H1 (cell line): ENCODE results near the gene NPTN. TPM values are rescaled to one million over a fixed set of nuclear protein-coding genes. Genes with fewer than 3 reads are reported as not detected.

Experiments used
- CTCF ChIA-PET: fragments of 300-600 bp; sonication (Branson Sonifier 250); formaldehyde crosslinking; loops from one replicate; lab custom pipeline; 2021; ENCODE audit not compliant: partially characterized antibody; lab: Charles Lee
- POLR2A ChIA-PET: fragments of 300-600 bp; sonication (Branson Sonifier 250); formaldehyde crosslinking; loops from one replicate; lab custom pipeline; 2021; ENCODE audit warnings: inconsistent platforms; ENCODE audit not compliant: partially characterized antibody; lab: Charles Lee
- DNase-seq, 2 experiments: peaks; one replicate each; pipeline versions ENCODE4 v3.0.0 to v3.0.0-alpha.2; 2010 to 2022; ENCODE audit warnings: low spot score in 2 of 2, low read depth in 1 of 2, mixed read lengths in 1 of 2
- FAIRE-seq: peaks from 2 replicates; lab custom pipeline; 2011; peaks lifted over from hg19 to GRCh38; lab: Jason Lieb, UNC
- H2AFZ ChIP-seq: 2 replicates; pipeline ENCODE4 v1.8.1; 2012; ENCODE audit warnings: low read length, inconsistent platforms
- H2AK5ac ChIP-seq: 2 replicates; pipeline ENCODE4 v1.6.1; 2013; ENCODE audit warnings: low read depth, low read length
- H2BK120ac ChIP-seq: replicated peaks from 2 replicates; pipeline ENCODE3; 2013; ENCODE audit warnings: low read depth, low read length, inconsistent platforms
- H2BK12ac ChIP-seq: 2 replicates; pipeline ENCODE4 v1.6.1; 2013; ENCODE audit warnings: low read depth, low read length
- H2BK15ac ChIP-seq: 2 replicates; pipeline ENCODE4 v1.6.1; 2013; ENCODE audit warnings: low read length
- H2BK20ac ChIP-seq: 2 replicates; pipeline ENCODE4 v1.6.1; 2013; ENCODE audit warnings: low read length
- H2BK5ac ChIP-seq: 2 replicates; pipeline ENCODE4 v1.6.1; 2013; ENCODE audit warnings: low read depth, low read length
- H3K14ac ChIP-seq: 2 replicates; pipeline ENCODE4 v1.6.1; 2013; ENCODE audit warnings: inconsistent platforms; ENCODE audit not compliant: insufficient read length
- H3K18ac ChIP-seq: 2 replicates; pipeline ENCODE4 v1.6.1; 2013; ENCODE audit warnings: low read length; ENCODE audit errors: extremely low read depth
- H3K23ac ChIP-seq: 2 replicates; pipeline ENCODE4 v1.6.1; 2013; ENCODE audit warnings: inconsistent platforms; ENCODE audit not compliant: insufficient read length
- H3K23me2 ChIP-seq: 2 replicates; pipeline ENCODE4 v1.6.1; 2013; ENCODE audit warnings: low read depth, low read length
- H3K27ac ChIP-seq: 2 replicates; pipeline ENCODE4 v1.6.1; 2011; ENCODE audit warnings: low read depth, low read length, inconsistent platforms
- H3K27me3 ChIP-seq, 4 experiments: replicated peaks in 1 of 4; 1 replicate in 1 of 4; 2 replicates in 3 of 4; pipeline versions ENCODE4 v1.6.1 to v1.8.1; 2011 to 2013; ENCODE audit warnings: low read length in 3 of 4, mild to moderate bottlenecking in 3 of 4, inconsistent platforms in 2 of 4, mixed read lengths in 2 of 4, moderate library complexity in 1 of 4; ENCODE audit not compliant: control insufficient read depth in 3 of 4, insufficient read depth in 3 of 4; ENCODE audit errors: extremely low read depth in 1 of 4
- H3K36me3 ChIP-seq, 4 experiments: 2 replicates each; pipeline versions ENCODE4 v1.6.1 to v1.8.1; 2011 to 2013; ENCODE audit warnings: mild to moderate bottlenecking in 4 of 4, low read length in 3 of 4, moderate library complexity in 2 of 4, control low read depth in 1 of 4, inconsistent platforms in 1 of 4; ENCODE audit not compliant: insufficient read depth in 4 of 4, control insufficient read depth in 2 of 4
- H3K4ac ChIP-seq: replicated peaks from 2 replicates; pipeline ENCODE3; 2013; ENCODE audit warnings: low read length, low read depth, mixed read lengths, inconsistent platforms; ENCODE audit not compliant: insufficient read length
- H3K4me1 ChIP-seq, 4 experiments: replicated peaks in 1 of 4; 1 replicate in 1 of 4; 2 replicates in 3 of 4; pipeline versions ENCODE4 v1.6.1 to v1.8.1; 2011 to 2013; ENCODE audit warnings: low read length in 3 of 4, inconsistent platforms in 2 of 4, mixed read lengths in 1 of 4; ENCODE audit not compliant: insufficient read depth in 4 of 4, control insufficient read depth in 3 of 4
- H3K4me2 ChIP-seq, 2 experiments: 2 replicates each; pipeline versions ENCODE4 v1.6.1 to v1.8.1; 2011 to 2013; ENCODE audit warnings: low read depth in 2 of 2, low read length in 2 of 2, control low read depth in 1 of 2, inconsistent platforms in 1 of 2, mild to moderate bottlenecking in 1 of 2; ENCODE audit not compliant: insufficient read depth in 1 of 2
- H3K4me3 ChIP-seq, 4 experiments: fragments of 200-600, 300-600 bp in 1 of 4; sonication (generic), shearing (Covaris generic), sonication (Bioruptor Twin) in 1 of 4; 2 replicates each; pipeline versions ENCODE4 v1.5.1 to v1.8.1; 2011 to 2016; ENCODE audit warnings: low read length in 4 of 4, low read depth in 3 of 4, control low read depth in 2 of 4, inconsistent platforms in 2 of 4, mild to moderate bottlenecking in 2 of 4, mixed read lengths in 1 of 4, moderate library complexity in 1 of 4; ENCODE audit not compliant: insufficient read depth in 2 of 4; ENCODE audit errors: extremely low read depth in 1 of 4
- H3K56ac ChIP-seq: replicated peaks from 2 replicates; pipeline ENCODE3; 2013; ENCODE audit warnings: low read depth, mild to moderate bottlenecking, mixed read lengths, low read length, inconsistent platforms; ENCODE audit not compliant: insufficient read length
- H3K79me1 ChIP-seq: 2 replicates; pipeline ENCODE4 v1.6.1; 2013; ENCODE audit warnings: low read depth, low read length, control low read depth
- H3K79me2 ChIP-seq, 2 experiments: 2 replicates each; pipeline versions ENCODE4 v1.6.1 to v1.8.1; 2012 to 2013; ENCODE audit warnings: low read length in 2 of 2, mild to moderate bottlenecking in 2 of 2, inconsistent platforms in 1 of 2; ENCODE audit not compliant: insufficient read depth in 2 of 2, control insufficient read depth in 1 of 2
- H3K9ac ChIP-seq, 4 experiments: replicated peaks in 1 of 4; 1 replicate in 1 of 4; 2 replicates in 3 of 4; pipeline versions ENCODE4 v1.6.1 to v1.8.1; 2011 to 2013; ENCODE audit warnings: low read depth in 3 of 4, low read length in 3 of 4, control low read depth in 2 of 4, mild to moderate bottlenecking in 2 of 4, moderate library complexity in 2 of 4, inconsistent platforms in 1 of 4; ENCODE audit errors: extremely low read depth in 1 of 4
- H3K9me3 ChIP-seq, 2 experiments: 2 replicates each; pipeline versions ENCODE4 v1.6.1 to v1.8.1; 2012 to 2013; ENCODE audit warnings: mild to moderate bottlenecking in 2 of 2, moderate library complexity in 2 of 2, control low read depth in 1 of 2, inconsistent platforms in 1 of 2, low read depth in 1 of 2, low read length in 1 of 2, mixed read lengths in 1 of 2; ENCODE audit not compliant: insufficient read depth in 2 of 2
- H4K20me1 ChIP-seq, 2 experiments: replicated peaks in 1 of 2; 2 replicates each; pipeline versions ENCODE3 to v1.8.1; 2011 to 2013; ENCODE audit warnings: inconsistent platforms in 2 of 2, low read length in 2 of 2, mild to moderate bottlenecking in 1 of 2; ENCODE audit not compliant: insufficient read depth in 2 of 2, control insufficient read depth in 1 of 2
- H4K5ac ChIP-seq: 2 replicates; pipeline ENCODE4 v1.6.1; 2013; ENCODE audit warnings: low read length, low read depth, mixed read lengths, inconsistent platforms; ENCODE audit not compliant: insufficient read length
- H4K8ac ChIP-seq: 2 replicates; pipeline ENCODE4 v1.8.0; 2013; ENCODE audit warnings: mild to moderate bottlenecking, moderate library complexity, low read length, inconsistent platforms; ENCODE audit not compliant: insufficient read depth; ENCODE audit errors: extremely low read depth
- H4K91ac ChIP-seq: replicated peaks from 2 replicates; pipeline ENCODE3; 2013; ENCODE audit warnings: low read length, mixed read lengths, inconsistent platforms; ENCODE audit not compliant: insufficient read length
- CTBP2 ChIP-seq: IDR thresholded peaks from 2 replicates; pipeline ENCODE4 v1.7.0; 2011; ENCODE audit warnings: borderline replicate concordance, mild to moderate bottlenecking, moderate library complexity, mixed read lengths, low read length; ENCODE audit not compliant: insufficient read depth, insufficient read length
- EGR1 ChIP-seq: IDR thresholded peaks from 2 replicates; pipeline ENCODE4 v1.6.1; 2011; ENCODE audit warnings: low read depth, low read length, borderline replicate concordance
- GABPA ChIP-seq: IDR thresholded peaks from 2 replicates; pipeline ENCODE4 v1.6.1; 2011; ENCODE audit warnings: mild to moderate bottlenecking, low read length, moderate library complexity, borderline replicate concordance; ENCODE audit not compliant: insufficient read depth
- JUND ChIP-seq: IDR thresholded peaks from 2 replicates; pipeline ENCODE4 v1.6.1; 2011; ENCODE audit warnings: mild to moderate bottlenecking, improper control_type of control experiment, low read length
- KDM1A ChIP-seq: fragments of 200-600, 300-600 bp; sonication (generic); IDR thresholded peaks from 2 replicates; pipeline ENCODE4 v1.7.1; 2016; ENCODE audit warnings: mild to moderate bottlenecking, low read length, borderline replicate concordance
- MAFK ChIP-seq: IDR thresholded peaks from 2 replicates; pipeline ENCODE4 v1.6.1; 2012; ENCODE audit warnings: low read depth, mild to moderate bottlenecking, improper control_type of control experiment, low read length
- POU5F1 ChIP-seq: IDR thresholded peaks from 2 replicates; pipeline ENCODE4 v1.6.1; 2011; ENCODE audit warnings: low read depth, mild to moderate bottlenecking, low read length, moderate library complexity
- TAF7 ChIP-seq: optimal IDR thresholded peaks from 2 replicates; pipeline ENCODE3; 2011; ENCODE audit warnings: low read depth, mild to moderate bottlenecking, inconsistent platforms, low read length, moderate library complexity, borderline replicate concordance
- ZNF274 ChIP-seq: IDR thresholded peaks from 2 replicates; pipeline ENCODE4 v1.7.0; 2012; ENCODE audit warnings: low read length, borderline replicate concordance; ENCODE audit errors: extremely low read depth
- WGBS, 2 experiments: shearing (Covaris generic) in 1 of 2; methylation state at CpG; one replicate each; pipeline versions ENCODE4 v1.1.6 to v1.1.7; 2013 to 2015; ENCODE audit warnings: low lambda C conversion rate in 2 of 2, mixed read lengths in 2 of 2, inconsistent platforms in 1 of 2, low coverage in 1 of 2, missing lambda C conversion rate in 1 of 2; ENCODE audit not compliant: insufficient replicate concordance in 2 of 2, insufficient coverage in 1 of 2, insufficient read length in 1 of 2; ENCODE audit errors: extremely low coverage in 1 of 2, missing lambda C conversion rate in 1 of 2; 5-methylcytosine and 5-hydroxymethylcytosine counted together
- polyA plus RNA-seq, 7 experiments: library from polyadenylated mRNA; depleted of rRNA in 3 of 7; stranded (reverse) in 5 of 7; unstranded in 2 of 7; fragments of >200 nt in 5 of 7; fragments of 200-250 nt in 2 of 7; gene quantifications; 1 replicate in 5 of 7; 2 replicates in 1 of 7; 4 replicates in 1 of 7; pipeline versions ENCODE4 v1.2.1 to v1.2.3, GENCODE V29; 2011 to 2013; ENCODE audit warnings: missing spikeins in 2 of 7, mixed read lengths in 2 of 7
- total RNA-seq: library from RNA; stranded (reverse); fragmentation: NEBNext Ultra II Directional; extraction: Animal tissue kit (Norgen Biotek cat#: 25700); gene quantifications from 2 replicates; pipeline ENCODE4 v1.2.1, GENCODE V29; 2021
- TF ChIP-seq, protein P1 (sequence below): IDR thresholded peaks from 2 replicates; pipeline ENCODE4 v1.6.1; 2012; ENCODE audit warnings: inconsistent platforms
- TF ChIP-seq, protein P2 (sequence below): IDR thresholded peaks from 2 replicates; pipeline ENCODE4 v1.6.1; 2012; ENCODE audit warnings: low read length, inconsistent platforms

The NPTN gene
- total and polyA plus RNA-seq, 2 of the 8 experiments (the other 6 are each of a cell fraction or from before 2014, with no cell fraction given) = 67.0 to 113 TPM

GRCh38 chr15:73578026-73578425 lies 55.2 kb downstream of the NPTN start:
- Histone ChIP-seq H3K79me1 (no peaks in the 10 kb centered on the region; the same call in 1 of the 2 replicates), H3K9me3 (no peaks in the 10 kb centered on the region), H2BK15ac (no peak overlapping the region), H4K8ac (no peak overlapping the region), H2BK20ac (no peak overlapping the region), H3K4me1 (no peaks in the 10 kb centered on the region), H4K91ac (no peak overlapping the region), H2BK120ac (no peak overlapping the region), H3K18ac (no peak overlapping the region), H4K20me1 (peaks cover 0 to 2% of the 10 kb centered on the region in 2 experiments), H3K23me2 (no peaks in the 10 kb centered on the region), H3K14ac (no peak overlapping the region), H2BK12ac (no peak overlapping the region), H3K56ac (peak overlapping the region; percentile 56), H3K79me2 (no peaks in the 10 kb centered on the region; a peak in 1 of 4 replicates), H2BK5ac (no peak overlapping the region), H3K23ac (no peak overlapping the region), H3K9ac (no peak overlapping the region), H2AK5ac (no peak overlapping the region), H3K36me3 (peaks cover 2 to 44% (median 13%) of the 10 kb centered on the region in 4 experiments; a peak in 6 of 8 replicates), H3K4me2 (no peak overlapping the region), H4K5ac (no peak overlapping the region), H3K27me3 (no peaks in the 10 kb centered on the region), H3K27ac (no peak overlapping the region), H3K4ac (no peak overlapping the region), H2AFZ (no peak overlapping the region), H3K4me3 (no peak overlapping the region)
- DNase-seq = no peak
- CTCF ChIA-PET = interaction anchor here (0.8 kb wide), 1 partner anchor 58 kb away, joined by 4 read pairs; no protein-coding TSS in a partner anchor
- POLR2A ChIA-PET = no interaction called here
- FAIRE-seq = no peak
- WGBS, 2 experiments = 82% methylated on average over 2 of the region's 2 CpGs; no CpG with 5 or more reads in 1 of the 2 experiments
- no peak for TF ChIP-seq POU5F1
- TF ChIP-seq, protein P1, sequence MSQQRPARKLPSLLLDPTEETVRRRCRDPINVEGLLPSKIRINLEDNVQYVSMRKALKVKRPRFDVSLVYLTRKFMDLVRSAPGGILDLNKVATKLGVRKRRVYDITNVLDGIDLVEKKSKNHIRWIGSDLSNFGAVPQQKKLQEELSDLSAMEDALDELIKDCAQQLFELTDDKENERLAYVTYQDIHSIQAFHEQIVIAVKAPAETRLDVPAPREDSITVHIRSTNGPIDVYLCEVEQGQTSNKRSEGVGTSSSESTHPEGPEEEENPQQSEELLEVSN = no peak
- TF ChIP-seq ZNF274 = no peak
- no peak for TF ChIP-seq GABPA
- no peak for TF ChIP-seq EGR1
- TF ChIP-seq CTBP2 = no peak
- TF ChIP-seq, protein P2, sequence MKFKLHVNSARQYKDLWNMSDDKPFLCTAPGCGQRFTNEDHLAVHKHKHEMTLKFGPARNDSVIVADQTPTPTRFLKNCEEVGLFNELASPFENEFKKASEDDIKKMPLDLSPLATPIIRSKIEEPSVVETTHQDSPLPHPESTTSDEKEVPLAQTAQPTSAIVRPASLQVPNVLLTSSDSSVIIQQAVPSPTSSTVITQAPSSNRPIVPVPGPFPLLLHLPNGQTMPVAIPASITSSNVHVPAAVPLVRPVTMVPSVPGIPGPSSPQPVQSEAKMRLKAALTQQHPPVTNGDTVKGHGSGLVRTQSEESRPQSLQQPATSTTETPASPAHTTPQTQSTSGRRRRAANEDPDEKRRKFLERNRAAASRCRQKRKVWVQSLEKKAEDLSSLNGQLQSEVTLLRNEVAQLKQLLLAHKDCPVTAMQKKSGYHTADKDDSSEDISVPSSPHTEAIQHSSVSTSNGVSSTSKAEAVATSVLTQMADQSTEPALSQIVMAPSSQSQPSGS = no peak
- TF ChIP-seq JUND = no peak
- no peak for TF ChIP-seq TAF7
- no peak for TF ChIP-seq KDM1A
- no peak for TF ChIP-seq MAFK
